Epithelial cell of proximal tubule (primary cell): ENCODE data around the gene FICD. TPM values are rescaled to one million over a fixed set of nuclear protein-coding genes. Genes with fewer than 3 reads are reported as not detected.

Source experiments
- DNase-seq: peaks from one replicate; pipeline ENCODE4 v3.0.0-alpha.2; 2011; ENCODE audit warnings: low read depth
- H3K4me3 ChIP-seq: 2 replicates; pipeline ENCODE4 v1.5.1; 2011; ENCODE audit warnings: low read depth, mild to moderate bottlenecking, low read length
- CTCF ChIP-seq: conservative IDR thresholded peaks from 2 replicates; pipeline ENCODE4 v1.5.1; 2012; ENCODE audit warnings: low read depth, mild to moderate bottlenecking, low read length
- total RNA-seq: library from RNA; depleted of rRNA; stranded (reverse); fragments of >200 nt; gene quantifications from 2 replicates; pipeline ENCODE4 v1.2.3, GENCODE V29; 2015

The FICD gene
- total RNA-seq, 1 donor from 2014 or later = 3.3 TPM

GRCh38 chr12:108567406-108568337 lies 52.6 kb downstream of the FICD start:
- no peak overlapping the region for H3K4me3 ChIP-seq
- TF ChIP-seq CTCF = no peak
- DNase-seq = peak; percentile 96

GRCh38 chr12:108568338-108569154 lies 53.5 kb downstream of the FICD start:
- TF ChIP-seq CTCF = no peak
- no peak for DNase-seq
- no peak overlapping the region for H3K4me3 ChIP-seq

Other genes starting within 250 kb of the FICD start
- 0.12 TPM in 1 of 2 replicates, not detected in the other for gene CMKLR1, start 176.0 kb upstream of the FICD start, total RNA-seq
- 43.4 and 68.0 TPM in 2 replicates for gene SART3, start 45.9 kb downstream of the FICD start, total RNA-seq
- gene ISCU, start 47.3 kb downstream of the FICD start, total RNA-seq = 87.5 and 128 TPM in 2 replicates
- 0.06 TPM in 1 of 2 replicates, not detected in the other for gene TMEM119, start 82.8 kb downstream of the FICD start, total RNA-seq
- gene SELPLG, start 118.6 kb downstream of the FICD start, total RNA-seq = 0.46 and 1.0 TPM in 2 replicates
- 152 and 157 TPM in 2 replicates for gene CORO1C, start 216.2 kb downstream of the FICD start, total RNA-seq